ENCODE results near the gene LDLRAD3. TPM values are rescaled to one million over a fixed set of nuclear protein-coding genes. Genes with fewer than 3 reads are reported as not detected.
"Not testable (repeated sequence)": the region's sequence is repeated elsewhere in the genome, so short reads cannot be mapped to it uniquely, and the experiment has no call there.

The LDLRAD3 gene
- total RNA-seq, 1 donor from 2014 or later: 10.9 TPM

DNA sequence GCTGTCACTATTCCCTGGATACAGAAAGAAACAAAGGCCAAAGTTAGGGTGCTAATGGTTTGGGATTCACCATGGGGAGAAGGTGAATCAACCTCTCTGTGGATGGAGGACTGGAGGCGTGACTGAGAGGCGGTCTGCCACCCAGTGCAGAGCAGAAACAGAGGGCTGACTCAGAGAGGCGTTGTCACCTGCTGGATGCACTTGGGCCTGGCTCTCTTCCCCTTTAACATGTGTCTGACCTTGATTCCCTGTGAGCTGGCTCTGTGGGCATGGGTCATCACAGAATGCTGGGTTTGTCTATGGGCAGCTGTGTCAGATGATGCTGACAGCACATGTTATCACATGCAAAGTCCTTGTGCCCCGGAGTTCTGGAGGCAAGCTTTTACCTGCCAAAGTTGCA lies 75.9 kb downstream of the LDLRAD3 start:
- DNase-seq: no peak

DNA sequence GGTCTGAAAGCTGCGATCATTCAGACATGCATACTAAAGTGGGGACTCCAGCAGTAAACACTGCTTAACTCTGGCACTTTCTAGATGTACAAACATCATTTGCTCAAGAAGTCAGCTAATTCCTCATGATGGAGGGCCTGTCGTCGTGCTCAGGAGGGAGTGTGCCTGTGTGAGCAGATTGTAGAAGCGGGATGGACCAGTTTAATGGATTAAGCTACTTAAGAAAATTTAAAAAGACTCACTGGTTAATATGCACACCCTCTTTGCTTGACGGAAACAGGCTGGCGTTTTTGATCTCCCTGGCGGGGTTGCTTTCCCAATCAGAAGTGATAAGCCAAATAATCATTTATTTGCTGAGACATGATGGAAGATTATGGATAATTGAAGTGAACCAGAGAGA lies 79.0 kb downstream of the LDLRAD3 start:
- DNase-seq: no peak

DNA sequence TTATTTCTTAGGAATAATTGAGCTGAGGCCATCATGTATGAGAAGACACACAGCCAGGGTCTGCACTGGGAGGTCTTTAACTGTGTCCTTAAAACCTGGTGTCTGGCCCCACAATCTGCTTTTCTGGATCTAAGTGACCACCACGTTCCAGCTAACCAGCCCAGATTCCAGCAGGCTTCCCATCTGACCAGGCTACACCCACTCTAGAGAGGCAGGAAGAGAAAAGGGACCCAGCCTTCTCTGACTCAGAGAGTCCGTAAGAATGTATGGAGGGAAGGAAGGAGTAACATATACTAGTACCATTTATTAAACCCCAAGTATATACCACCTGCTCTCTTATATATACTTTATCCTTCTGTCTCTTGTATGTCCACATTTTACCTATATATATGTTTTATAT lies 80.1 kb downstream of the LDLRAD3 start:
- DNase-seq: no peak

DNA sequence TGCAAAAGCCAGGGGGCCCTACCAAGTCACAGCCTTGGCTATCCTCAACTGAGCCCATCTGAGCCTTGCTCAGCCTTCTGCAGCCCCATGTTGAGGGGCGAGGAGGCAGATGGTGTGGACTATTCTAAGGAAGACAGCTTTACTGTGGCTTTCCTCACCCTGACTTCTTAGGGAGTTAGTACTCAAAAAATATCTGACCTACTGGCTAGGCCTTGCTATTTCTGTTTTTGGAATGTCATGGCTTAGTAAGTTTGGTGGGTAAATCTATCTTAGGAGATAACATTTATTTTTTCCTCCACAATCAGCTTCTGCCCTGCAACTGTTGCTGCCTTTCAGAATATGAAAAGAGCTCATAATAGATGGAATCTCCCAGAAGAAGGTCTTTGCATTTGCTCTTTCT lies 80.9 kb downstream of the LDLRAD3 start:
- DNase-seq: no peak

DNA sequence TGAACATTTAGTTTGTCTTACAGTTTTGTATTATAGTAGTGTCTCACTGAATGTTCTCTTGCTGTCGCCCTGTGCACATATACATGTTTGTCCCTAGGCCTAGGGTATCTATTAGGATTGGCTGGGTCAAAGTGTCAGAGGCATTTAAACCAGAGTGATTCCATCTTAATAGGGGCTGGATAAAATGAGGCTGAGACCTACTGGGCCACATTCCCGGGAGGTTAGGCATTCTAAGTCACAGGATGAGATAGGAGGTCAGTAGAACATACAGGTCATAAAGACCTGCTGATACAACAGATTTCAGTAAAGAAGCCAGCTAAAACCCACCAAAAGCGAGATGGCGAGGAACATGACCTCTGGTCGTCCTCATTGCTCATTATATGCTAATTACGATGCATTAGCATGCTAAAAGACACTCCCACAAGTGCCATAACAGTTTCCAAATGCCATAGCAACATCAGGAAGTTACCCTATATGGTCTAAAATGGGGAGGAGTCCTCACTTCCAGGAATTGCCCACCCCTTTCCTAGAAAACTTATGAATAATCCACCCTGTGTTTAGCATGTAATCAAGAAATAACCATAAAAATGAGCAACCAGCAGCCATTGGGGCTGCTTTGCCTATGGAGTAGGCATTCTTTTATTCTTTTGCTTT lies 82.6 kb downstream of the LDLRAD3 start:
- no peak for DNase-seq

DNA sequence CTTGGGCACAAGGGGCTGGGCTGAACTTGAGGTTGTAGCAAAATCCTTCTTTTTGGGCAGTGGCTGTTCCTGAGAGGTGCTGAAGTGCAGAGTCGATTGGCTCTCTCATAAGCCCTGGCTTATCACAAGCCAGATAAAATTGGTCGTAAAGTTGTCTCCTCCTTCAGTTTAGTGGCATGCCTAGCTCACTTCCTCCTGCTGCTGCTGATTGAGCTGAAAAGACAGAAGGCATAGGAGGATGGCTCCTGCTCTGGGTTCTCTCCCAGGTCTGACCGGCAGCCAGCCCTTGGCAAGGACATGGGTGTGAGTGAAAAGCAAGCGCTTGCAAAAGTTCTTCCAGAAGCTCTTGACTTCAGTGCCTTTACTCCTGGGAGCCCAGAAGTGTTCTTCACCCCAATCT lies 83.9 kb downstream of the LDLRAD3 start:
- DNase-seq: no peak

DNA sequence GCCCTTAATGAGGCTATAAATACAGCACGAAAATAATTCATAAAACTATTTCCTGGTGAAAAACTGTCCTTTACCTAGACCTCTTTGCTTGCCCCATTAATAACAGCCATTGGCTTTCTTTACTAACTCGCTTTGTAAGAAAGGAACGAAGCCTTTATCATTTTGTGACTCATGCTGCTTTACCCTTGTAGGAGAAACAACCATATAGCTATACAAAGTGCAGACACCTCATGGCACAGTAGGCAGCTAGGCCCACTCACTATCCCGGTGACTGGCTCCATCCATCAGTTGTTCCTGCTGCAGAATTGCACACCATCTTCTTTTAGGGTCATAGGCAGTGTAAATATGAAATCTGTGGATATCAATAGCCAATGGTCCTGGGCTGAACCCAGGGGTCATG lies 85.8 kb downstream of the LDLRAD3 start:
- DNase-seq: no peak

DNA sequence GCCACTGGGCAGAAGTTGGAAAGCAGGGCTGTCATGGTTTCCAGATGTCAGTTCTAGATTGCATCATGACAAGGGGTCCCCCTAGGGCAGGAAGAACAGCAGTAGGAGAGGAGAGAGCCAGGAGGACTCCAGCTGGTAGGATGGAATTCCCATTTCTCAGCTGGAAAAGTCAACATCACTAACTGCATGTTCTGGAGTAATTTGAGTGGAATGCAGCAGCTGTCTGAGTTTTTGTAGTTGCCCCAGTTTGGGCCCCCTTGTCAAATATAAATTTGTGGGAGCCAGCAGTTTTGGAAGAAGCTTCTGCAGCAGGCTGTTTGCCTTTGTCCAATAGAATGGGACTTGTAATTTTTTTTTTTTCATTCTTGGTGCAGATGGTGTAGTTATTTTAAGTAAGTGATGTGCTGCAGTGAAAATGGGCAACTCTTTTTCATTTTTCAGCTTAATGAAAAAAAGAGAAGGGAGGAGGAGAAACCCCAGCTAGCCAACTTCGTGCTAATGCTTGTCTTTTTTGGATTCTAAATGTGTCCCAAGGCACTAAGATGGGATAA lies 86.9 kb downstream of the LDLRAD3 start:
- peak; percentile 75 for DNase-seq

DNA sequence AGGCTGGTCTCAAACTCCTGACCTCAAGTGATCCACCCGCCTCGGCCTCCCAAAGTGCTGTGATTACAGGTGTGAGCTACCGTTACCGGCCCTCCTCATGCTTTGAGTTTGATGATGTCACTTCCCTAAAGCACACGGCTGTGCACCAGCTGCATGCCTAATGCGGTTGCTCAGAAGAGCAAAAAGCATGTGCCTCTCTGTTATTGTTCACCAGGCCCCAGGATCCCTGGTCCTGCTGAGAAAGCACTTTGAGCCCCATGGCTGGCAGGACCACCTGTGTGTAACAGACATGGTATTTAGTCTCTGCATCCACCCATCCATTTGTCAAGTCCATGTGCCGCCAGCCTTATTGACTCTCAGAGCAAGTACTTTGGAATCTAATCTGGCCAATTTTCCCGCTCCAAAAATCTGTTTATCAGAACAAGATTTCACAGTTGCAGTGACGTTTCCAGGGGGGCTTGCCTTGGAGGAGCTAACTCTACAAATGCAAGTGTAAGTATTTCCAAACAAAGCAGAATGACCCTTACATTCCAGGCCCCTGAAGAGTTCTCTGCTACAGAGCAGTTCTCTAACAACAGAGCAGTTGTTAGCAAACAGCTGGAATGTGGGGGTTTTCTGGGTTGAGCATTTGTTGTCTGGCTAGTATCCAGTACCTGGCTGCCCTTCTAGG lies 89.4 kb downstream of the LDLRAD3 start:
- peak; percentile 77 for DNase-seq

DNA sequence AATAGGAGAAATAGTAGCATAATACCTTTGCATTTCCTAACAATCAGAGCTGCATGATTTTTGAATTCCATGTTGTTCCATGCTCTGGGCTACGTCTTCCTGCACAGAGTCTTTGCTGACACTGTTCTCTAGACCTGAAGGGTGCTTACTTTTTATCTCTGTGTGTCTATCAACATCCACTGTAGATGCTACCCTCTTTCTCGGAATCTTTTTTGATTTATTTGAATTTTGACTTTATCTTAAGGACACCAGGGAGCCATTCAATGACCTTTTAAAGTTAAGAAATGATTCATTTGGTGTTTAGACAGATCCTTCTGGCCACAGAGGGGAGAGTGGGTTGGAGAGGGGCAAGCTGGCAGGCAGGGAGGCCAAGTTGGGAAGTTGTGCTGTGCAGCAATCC lies 90.1 kb downstream of the LDLRAD3 start:
- DNase-seq: no peak

DNA sequence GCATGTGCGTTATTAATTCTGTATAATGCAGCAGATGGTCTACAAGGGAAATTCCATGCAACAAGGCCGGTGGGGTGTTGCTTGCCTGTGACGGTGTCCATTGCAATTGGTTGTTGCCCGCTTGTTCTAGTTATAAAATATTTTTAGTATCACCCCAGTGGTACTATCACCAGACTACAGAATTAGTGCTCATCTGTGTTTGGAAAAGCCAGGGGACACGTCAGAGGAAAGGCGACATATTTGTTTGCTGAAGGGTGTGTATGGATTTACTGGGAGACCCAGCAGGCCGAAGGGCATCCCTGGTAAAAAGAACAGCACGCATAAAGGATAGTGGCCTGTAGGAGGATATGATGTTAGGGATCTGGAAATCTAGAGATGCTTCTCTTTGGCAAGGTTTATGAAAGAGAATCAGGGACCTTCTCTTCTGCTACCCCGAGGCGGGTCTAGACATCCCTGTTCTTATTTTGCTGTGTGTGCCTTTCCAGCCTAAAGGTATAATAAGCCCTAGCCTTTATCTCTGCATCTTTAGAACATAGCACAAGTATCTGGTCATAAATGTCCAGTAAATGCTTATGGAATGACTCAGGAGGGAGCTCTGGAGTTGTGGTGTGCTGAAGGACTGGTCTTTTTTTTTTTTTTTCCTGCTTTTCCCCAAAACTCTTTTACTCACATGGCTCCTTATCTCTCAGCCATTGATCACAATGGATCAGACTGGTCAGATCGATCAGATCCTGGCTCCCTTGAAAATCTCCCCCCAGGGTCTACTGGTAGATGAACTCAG lies 90.9 kb downstream of the LDLRAD3 start:
- no peak for DNase-seq

DNA sequence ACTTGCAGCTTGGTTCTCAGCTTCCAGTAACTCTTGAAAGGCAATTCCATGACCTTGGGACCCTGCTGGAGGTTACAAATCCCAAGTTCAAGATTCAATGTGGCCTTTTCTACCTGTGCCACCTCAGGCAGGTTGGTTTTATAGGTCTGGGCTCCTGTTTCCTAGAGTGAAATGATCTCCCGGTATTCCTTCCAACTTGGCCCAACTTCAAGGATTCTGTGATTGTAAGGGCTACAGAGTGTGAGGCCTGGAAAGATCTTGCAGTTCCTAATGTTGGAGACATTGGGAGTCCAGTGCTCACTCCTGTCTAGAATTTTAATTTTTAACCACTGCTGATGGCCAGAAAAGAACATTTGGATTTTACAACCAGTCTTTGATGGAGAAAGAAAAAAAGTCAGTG lies 91.6 kb downstream of the LDLRAD3 start:
- no peak for DNase-seq

DNA sequence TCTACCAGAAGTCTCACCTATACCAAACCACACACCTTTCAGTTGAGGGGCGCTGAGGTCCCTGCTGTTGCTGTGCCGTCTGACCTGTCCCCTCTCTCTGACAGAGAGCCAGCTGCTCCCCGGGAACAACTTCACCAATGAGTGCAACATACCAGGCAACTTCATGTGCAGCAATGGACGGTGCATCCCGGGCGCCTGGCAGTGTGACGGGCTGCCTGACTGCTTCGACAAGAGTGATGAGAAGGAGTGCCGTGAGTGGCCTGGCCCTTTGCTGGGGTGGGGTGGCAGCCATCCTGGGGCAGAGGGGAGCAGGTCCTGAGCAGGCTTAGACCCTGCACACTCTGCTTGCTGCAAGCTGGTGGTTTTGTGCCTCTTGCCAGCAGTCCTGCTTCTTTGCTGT lies 92.1 kb downstream of the LDLRAD3 start:
- DNase-seq: no peak

DNA sequence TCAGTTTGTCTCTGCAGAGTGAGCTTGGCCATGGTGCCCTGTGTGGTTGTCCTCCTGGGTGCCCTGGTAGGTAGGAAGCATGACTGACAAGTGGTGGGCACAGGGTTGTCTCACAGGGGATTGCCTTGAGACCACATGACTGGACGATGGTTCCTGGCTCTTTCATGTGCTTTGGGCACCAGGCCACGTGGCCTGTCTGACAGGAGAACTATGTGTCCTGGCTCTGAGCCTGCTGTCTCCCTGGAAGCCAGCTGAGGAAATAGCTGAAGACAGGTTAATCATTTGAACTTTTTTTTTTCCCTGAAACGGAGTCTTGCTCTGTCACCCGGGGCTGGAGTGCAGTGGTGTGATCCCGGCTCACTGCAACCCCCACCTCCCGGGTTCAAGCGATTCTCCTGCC lies 93.2 kb downstream of the LDLRAD3 start:
- DNase-seq: no peak

DNA sequence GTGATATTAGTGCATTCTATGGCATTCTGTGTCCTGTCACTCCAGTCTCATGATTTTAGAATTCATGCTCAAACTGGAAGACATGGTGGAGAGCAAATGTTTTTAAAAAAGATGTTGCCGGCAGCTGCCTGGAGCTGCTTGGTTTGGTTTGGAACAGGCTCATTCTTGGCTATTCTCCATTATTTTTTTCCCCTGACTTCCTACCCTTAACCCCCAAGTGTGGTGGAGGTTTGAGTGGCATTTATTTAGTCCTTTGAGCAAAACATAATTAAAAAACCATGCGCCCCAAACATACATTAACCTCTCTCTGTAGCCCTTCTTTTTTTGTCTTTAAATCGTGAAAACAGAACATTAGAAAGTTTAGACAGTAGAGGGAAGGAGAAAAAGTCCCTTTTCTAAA lies 94.7 kb downstream of the LDLRAD3 start:
- DNase-seq: peak; percentile 71

DNA sequence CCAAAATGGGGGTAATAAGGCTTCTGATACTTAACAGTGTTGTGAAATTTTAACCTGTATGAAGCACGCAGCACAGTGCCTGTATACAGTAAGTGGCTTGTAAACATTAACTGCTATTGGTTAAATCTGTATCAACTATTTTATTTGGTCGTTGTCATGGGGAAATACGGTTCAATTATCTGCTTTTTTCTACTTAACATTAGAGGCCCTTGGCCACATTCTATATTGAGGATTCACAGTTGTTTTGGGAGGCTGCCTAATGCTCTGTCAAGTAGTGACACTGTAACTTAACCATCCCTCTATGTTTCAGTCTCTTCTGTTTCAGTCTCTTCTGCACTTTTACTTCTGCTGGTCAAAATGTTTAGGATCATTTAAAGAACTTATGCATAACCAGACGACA lies 95.6 kb downstream of the LDLRAD3 start:
- DNase-seq: peak; percentile 44

DNA sequence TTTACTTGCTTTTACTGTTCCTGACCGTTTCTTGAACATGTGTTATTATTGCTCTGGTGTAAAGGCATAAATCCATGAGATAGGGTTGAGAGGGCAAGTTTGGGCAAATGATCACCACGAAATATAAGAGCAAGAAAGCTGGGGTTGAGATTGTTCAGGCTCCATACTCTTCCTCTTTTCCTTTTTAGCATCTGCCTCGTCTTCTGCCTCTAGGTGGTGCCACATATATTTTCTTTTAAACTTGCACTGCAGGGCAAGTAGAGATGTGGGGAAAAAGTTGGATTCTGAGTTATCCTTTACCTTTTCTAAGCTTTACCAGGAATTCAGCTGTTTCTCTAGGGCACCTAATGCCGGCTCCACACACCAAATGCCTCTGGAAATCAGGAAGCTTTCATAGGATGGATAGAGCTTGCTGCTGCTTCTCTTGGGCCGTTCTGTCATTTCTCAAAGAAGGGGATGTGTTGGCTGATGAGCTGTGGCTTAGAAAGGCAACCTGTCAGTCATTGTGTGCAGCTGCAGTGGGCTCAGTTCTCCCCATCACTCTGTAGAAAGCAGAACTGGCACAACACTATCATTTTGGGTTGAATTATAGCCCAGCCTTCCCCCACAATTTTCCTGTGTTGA lies 98.2 kb downstream of the LDLRAD3 start:
- DNase-seq: no peak

DNA sequence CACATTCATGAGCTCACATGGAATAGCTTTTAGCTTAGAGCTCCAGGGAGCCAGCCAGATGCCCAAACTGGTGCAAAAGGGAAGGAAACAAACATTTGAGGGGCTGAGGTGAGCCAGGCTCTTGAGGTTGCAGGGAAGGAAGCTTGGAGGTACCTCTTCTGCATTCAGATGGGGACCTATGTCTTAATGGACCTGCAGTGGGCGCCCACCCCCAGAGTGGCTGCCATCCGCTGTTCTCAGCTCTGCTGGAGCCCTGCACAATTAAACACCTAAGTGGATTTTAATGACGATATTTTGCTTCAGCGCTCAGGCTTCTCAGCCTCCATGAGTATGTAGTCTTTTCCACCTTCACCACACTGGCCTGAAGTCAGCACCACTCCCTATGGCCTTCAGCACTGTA lies 100.8 kb downstream of the LDLRAD3 start:
- no peak for DNase-seq

DNA sequence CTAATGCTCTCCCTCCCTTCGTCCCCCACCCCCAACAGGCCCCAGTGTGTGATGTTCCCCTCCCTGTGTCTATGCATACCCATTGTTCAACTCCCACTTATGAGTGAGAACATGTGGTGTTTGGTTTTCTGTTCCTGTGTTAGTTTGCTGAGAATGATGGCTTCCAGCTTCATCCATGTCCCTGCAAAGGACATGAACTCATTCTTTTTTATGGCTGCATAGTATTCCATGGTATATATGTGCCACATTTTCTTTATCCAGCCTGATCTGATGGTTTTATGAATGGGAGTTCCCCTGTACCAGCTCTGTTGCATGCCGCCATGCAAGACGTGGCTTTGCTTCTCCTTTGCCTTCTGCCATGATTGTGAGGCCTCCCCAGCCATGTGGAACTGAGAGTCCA lies 102.1 kb downstream of the LDLRAD3 start:
- not testable (repeated sequence) for DNase-seq

DNA sequence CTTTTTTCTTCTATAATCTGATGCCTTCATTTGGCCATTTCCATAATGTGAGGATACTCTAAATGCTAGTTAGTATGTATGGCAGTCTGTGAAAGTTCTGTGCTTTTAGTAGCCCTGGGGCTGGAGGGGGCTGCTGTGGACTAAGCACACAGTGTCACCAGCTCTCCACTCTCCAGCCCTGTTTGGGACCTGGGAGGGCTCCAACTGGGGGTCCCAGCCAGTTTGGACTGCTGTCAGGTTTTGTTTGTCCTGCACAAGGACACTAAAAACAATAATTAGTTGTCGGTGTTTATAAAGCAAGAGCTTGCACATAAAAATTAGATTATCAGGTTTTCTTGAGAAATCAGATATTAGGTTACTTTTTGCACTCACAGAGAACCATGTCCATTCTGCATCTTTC lies 103.1 kb downstream of the LDLRAD3 start:
- DNase-seq: no peak

DNA sequence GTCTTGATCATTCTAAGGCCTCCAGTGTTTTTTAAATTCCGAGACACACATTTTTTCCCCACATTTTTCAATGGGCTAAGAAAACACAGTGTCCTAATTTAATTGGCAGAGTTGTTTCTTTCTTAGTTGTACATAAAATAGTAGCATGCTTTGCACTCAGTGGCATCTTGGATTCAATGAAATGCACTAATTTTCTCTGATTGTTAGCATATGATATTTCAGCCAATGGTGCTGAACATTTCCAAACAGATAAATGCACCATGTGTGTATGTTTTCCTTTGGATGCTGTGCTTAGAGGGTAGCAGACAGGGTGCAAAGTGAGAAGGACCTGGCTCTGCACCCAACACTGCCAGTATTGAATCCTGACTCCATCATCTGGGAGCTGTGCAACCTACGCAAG lies 103.5 kb downstream of the LDLRAD3 start:
- no peak for DNase-seq

DNA sequence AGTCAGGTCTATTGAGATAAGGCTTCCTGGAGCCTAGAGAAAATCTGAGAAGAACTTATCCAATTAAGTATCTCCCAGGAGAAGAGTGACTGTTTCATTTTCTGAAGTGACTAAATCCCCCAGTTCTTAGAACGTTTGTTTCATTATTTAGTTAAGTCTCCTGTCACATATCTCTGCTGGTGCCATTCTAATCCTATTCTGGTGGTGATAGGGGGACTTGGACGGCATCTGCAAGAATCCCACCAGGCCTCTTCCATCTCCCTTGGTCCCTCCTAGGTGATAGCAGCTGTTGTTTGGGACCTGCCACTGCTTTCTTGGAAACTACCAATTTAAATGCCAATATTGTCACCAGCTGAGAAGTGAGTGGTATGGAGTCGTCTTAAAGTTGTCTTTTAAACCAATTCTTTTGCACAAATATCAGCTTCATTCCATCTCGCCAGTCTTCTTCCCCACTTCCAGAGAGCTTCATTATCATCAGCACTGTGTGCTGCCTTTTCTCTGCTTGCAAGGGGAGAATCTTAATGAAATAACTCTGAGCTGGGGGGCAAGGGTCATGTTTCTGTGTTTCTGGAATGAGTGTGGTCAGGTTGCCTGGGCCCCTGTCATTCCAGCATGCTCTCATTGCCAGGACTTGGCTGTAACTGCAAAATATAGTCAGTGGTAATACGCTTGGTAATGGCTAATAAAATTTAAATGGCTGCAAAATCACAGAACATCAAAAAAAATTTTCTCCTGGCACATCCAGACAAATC lies 104.8 kb downstream of the LDLRAD3 start:
- no peak for DNase-seq
